SW 1271 (cell line): ENCODE results near the gene KCNG2.
"Not testable (repeated sequence)": the region's sequence is repeated elsewhere in the genome, so short reads cannot be mapped to it uniquely, and the experiment has no call there.

ENCODE experiments used
- DNase-seq, 2 experiments: peaks; one replicate each; lab custom pipeline; 2025; lab: John Stamatoyannopoulos, UW

Gene KCNG2

GRCh38 chr18:79853303-79853992 is 55.7 kb downstream of the KCNG2 start:
- no peak for DNase-seq

GRCh38 chr18:79853993-79854364 is 56.2 kb downstream of the KCNG2 start:
- DNase-seq, result no peak

- no peak for DNase-seq
Observed at GRCh38 chr18:79855147-79855933, 57.6 kb downstream of the KCNG2 start.

- no peak for DNase-seq
Observed at GRCh38 chr18:79856119-79857007, 58.6 kb downstream of the KCNG2 start.

- peak in 1 of 2 experiments; percentile 13 for DNase-seq
Observed at GRCh38 chr18:79857082-79857671, 59.4 kb downstream of the KCNG2 start.

GRCh38 chr18:79859314-79859713 is 61.6 kb downstream of the KCNG2 start:
- no peak for DNase-seq

- no peak for DNase-seq
Observed at GRCh38 chr18:79861687-79862086, 63.9 kb downstream of the KCNG2 start.

GRCh38 chr18:79862562-79862961 is 64.8 kb downstream of the KCNG2 start:
- DNase-seq, result no peak

- DNase-seq, result no peak
Observed at GRCh38 chr18:79863161-79864005, 65.6 kb downstream of the KCNG2 start.

- no peak for DNase-seq
Observed at GRCh38 chr18:79864006-79864725, 66.4 kb downstream of the KCNG2 start.

- DNase-seq, result not testable (repeated sequence)
Observed at GRCh38 chr18:79864955-79865354, 67.2 kb downstream of the KCNG2 start.

- not testable (repeated sequence) for DNase-seq
Observed at GRCh38 chr18:79865951-79866350, 68.2 kb downstream of the KCNG2 start.

- peak in 1 of 2 experiments; percentile 8 for DNase-seq
Observed at GRCh38 chr18:79866889-79867574, 69.3 kb downstream of the KCNG2 start.

- no peak for DNase-seq
Observed at GRCh38 chr18:79867666-79868065, 69.9 kb downstream of the KCNG2 start.

- DNase-seq, result no peak
Observed at GRCh38 chr18:79868168-79868784, 70.5 kb downstream of the KCNG2 start.

- DNase-seq, result no peak
Observed at GRCh38 chr18:79868811-79869541, 71.2 kb downstream of the KCNG2 start.

GRCh38 chr18:79869591-79870300 is 72.0 kb downstream of the KCNG2 start:
- no peak for DNase-seq
